HEK293 (cell line): ENCODE results near the gene CDK11A.

Experiments
- CTCF ChIA-PET: fragments of 350-600 bp; formaldehyde crosslinking; extraction: SDS; loops from one replicate; lab custom pipeline; 2021; ENCODE audit warnings: antibody characterized with exemption; lab: Yijun Ruan, JAX
- POLR2A ChIA-PET: fragments of 300-600 bp; formaldehyde crosslinking; extraction: SDS; loops from one replicate; lab custom pipeline; 2020; ENCODE audit warnings: antibody characterized with exemption, inconsistent platforms; lab: Yijun Ruan, JAX
- H3K27ac ChIP-seq: fragments of 200-500 bp; sonication (Bioruptor generic); 2 replicates; pipeline ENCODE4 v1.5.1; 2014; ENCODE audit warnings: low read depth, low read length, control low read depth, inconsistent platforms; ENCODE audit errors: extremely low read depth
- H3K36me3 ChIP-seq, 2 experiments: fragments of 200-500 bp in 1 of 2; sonication (Bioruptor generic) in 1 of 2; 1 replicate in 1 of 2; 2 replicates in 1 of 2; pipeline ENCODE4 v1.5.1; 2014 to 2017; ENCODE audit warnings: inconsistent platforms in 2 of 2, low read length in 2 of 2; ENCODE audit not compliant: control insufficient read depth in 2 of 2, insufficient read depth in 1 of 2
- H3K4me1 ChIP-seq: fragments of 200-500 bp; sonication (Bioruptor generic); 2 replicates; pipeline ENCODE4 v1.5.1; 2014; ENCODE audit warnings: mild to moderate bottlenecking, low read length, inconsistent platforms; ENCODE audit not compliant: control insufficient read depth, insufficient read depth
- H3K4me3 ChIP-seq: 2 replicates; pipeline ENCODE4 v1.5.1; 2011; ENCODE audit warnings: low read depth, mild to moderate bottlenecking, control low read depth, low read length, moderate library complexity
- H3K9me3 ChIP-seq: fragments of 200-500 bp; sonication (Bioruptor generic); 2 replicates; pipeline ENCODE4 v1.5.1; 2014; ENCODE audit warnings: low read depth, low read length, inconsistent platforms; ENCODE audit not compliant: control insufficient read depth, insufficient read depth
- EGR2 ChIP-seq: fragments of 450-650 bp; formaldehyde crosslinking; IDR thresholded peaks from 2 replicates; pipeline ENCODE4 v1.5.1; 2016; ENCODE audit warnings: low read depth, missing biosample characterization, missing genetic modification characterization
- GLIS1 ChIP-seq: fragments of 450-650 bp; formaldehyde crosslinking; IDR thresholded peaks from 2 replicates; pipeline ENCODE4 v1.5.1; 2016; ENCODE audit warnings: missing biosample characterization, missing genetic modification characterization
- PATZ1 ChIP-seq: fragments of 450-650 bp; formaldehyde crosslinking; IDR thresholded peaks from 2 replicates; pipeline ENCODE4 v1.5.1; 2016; ENCODE audit warnings: missing biosample characterization, missing genetic modification characterization
- SCRT1 ChIP-seq: fragments of 450-650 bp; formaldehyde crosslinking; IDR thresholded peaks from 2 replicates; pipeline ENCODE4 v1.5.1; 2016; ENCODE audit warnings: missing biosample characterization, missing genetic modification characterization, borderline replicate concordance
- TCF7L2 ChIP-seq: IDR thresholded peaks from 2 replicates; pipeline ENCODE4 v1.6.1; 2011; ENCODE audit warnings: low read depth, mild to moderate bottlenecking, inconsistent platforms, low read length, moderate library complexity, borderline replicate concordance
- ZBTB8A ChIP-seq: fragments of 450-650 bp; formaldehyde crosslinking; IDR thresholded peaks from 2 replicates; pipeline ENCODE4 v1.5.1; 2016; ENCODE audit warnings: missing biosample characterization, missing genetic modification characterization
- ZFHX2 ChIP-seq: fragments of 450-650 bp; formaldehyde crosslinking; conservative IDR thresholded peaks from 2 replicates; pipeline ENCODE4 v1.5.1; 2016; ENCODE audit warnings: missing biosample characterization, missing genetic modification characterization
- ZNF16 ChIP-seq: fragments of 450-650 bp; formaldehyde crosslinking; IDR thresholded peaks from 2 replicates; pipeline ENCODE4 v1.5.1; 2016; ENCODE audit warnings: low read depth, missing biosample characterization, missing genetic modification characterization
- ZNF26 ChIP-seq: fragments of 450-650 bp; formaldehyde crosslinking; IDR thresholded peaks from 2 replicates; pipeline ENCODE4 v1.5.1; 2016; ENCODE audit warnings: missing biosample characterization, missing genetic modification characterization
- ZNF394 ChIP-seq: fragments of 450-650 bp; formaldehyde crosslinking; IDR thresholded peaks from 2 replicates; pipeline ENCODE4 v1.5.1; 2016; ENCODE audit warnings: missing biosample characterization, missing genetic modification characterization, mild to moderate bottlenecking, moderate library complexity, borderline replicate concordance
- ZNF433 ChIP-seq: fragments of 450-650 bp; formaldehyde crosslinking; IDR thresholded peaks from 2 replicates; pipeline ENCODE4 v1.5.1; 2016; ENCODE audit warnings: missing biosample characterization, missing genetic modification characterization, low read depth
- ZNF473 ChIP-seq: fragments of 450-650 bp; formaldehyde crosslinking; IDR thresholded peaks from 2 replicates; pipeline ENCODE4 v1.5.1; 2017; ENCODE audit warnings: missing biosample characterization, missing genetic modification characterization
- ZNF510 ChIP-seq: fragments of 450-650 bp; formaldehyde crosslinking; IDR thresholded peaks from 2 replicates; pipeline ENCODE4 v1.5.1; 2018; ENCODE audit warnings: mild to moderate bottlenecking, missing genetic modification characterization, missing biosample characterization; ENCODE audit not compliant: insufficient replicate concordance
- ZNF600 ChIP-seq: fragments of 450-650 bp; formaldehyde crosslinking; IDR thresholded peaks from 2 replicates; pipeline ENCODE4 v1.5.1; 2016; ENCODE audit warnings: missing biosample characterization, missing genetic modification characterization
- ZNF785 ChIP-seq: fragments of 450-650 bp; formaldehyde crosslinking; IDR thresholded peaks from 2 replicates; pipeline ENCODE4 v1.5.1; 2016; ENCODE audit warnings: missing biosample characterization, missing genetic modification characterization
- ZNF792 ChIP-seq: fragments of 450-650 bp; formaldehyde crosslinking; IDR thresholded peaks from 2 replicates; pipeline ENCODE4 v1.5.1; 2016; ENCODE audit warnings: missing biosample characterization, missing genetic modification characterization

CDK11A gene

GRCh38 chr1:1671365-1672119 lies 52.6 kb downstream of the CDK11A start (continued):
- TF ChIP-seq ZNF26 (tag by site-specific recombination) (no peak), ZNF785 (tag by site-specific recombination) (no peak), ZBTB8A (tag by site-specific recombination) (no peak)

GRCh38 chr1:1670866-1671265 lies 53.3 kb downstream of the CDK11A start:
- H3K4me1 ChIP-seq, result no peaks in the 10 kb centered on the region
- ChIA-PET CTCF (interaction anchor here (0.6 kb wide), 1 partner anchor 88 kb away, joined by 3 read pairs; no protein-coding TSS in a partner anchor), POLR2A (no interaction called here)
- H3K4me3 ChIP-seq, result no peak overlapping the region
- peaks cover 6 to 56% of the 10 kb centered on the region in 2 experiments for H3K36me3 ChIP-seq
- TF ChIP-seq ZNF473 (tag by site-specific recombination) (no peak), ZNF433 (no peak), ZNF600 (tag by site-specific recombination) (0 out of 2 replicates have a peak, but pooled peaks have one; percentile 10), TCF7L2 (no peak)
- no peaks in the 10 kb centered on the region for H3K9me3 ChIP-seq
- H3K27ac ChIP-seq, result no peak overlapping the region

GRCh38 chr1:1669468-1670440 lies 54.4 kb downstream of the CDK11A start:
- TF ChIP-seq ZNF510 (tag by site-specific recombination), result no peak
- peak; percentile 79; the same call in 1 of the 2 replicates for TF ChIP-seq ZNF394 (tag by site-specific recombination)
- TF ChIP-seq ZNF792 (tag by site-specific recombination), result no peak
- Histone ChIP-seq H3K9me3 (no peaks in the 10 kb centered on the region), H3K36me3 (peaks cover 12 to 68% of the 10 kb centered on the region in 2 experiments), H3K27ac (no peak overlapping the region), H3K4me3 (no peak overlapping the region), H3K4me1 (no peaks in the 10 kb centered on the region)
- ChIA-PET POLR2A (no interaction called here), CTCF (no interaction called here)

- H3K27ac ChIP-seq, result no peak overlapping the region
- TF ChIP-seq GLIS1 (tag by site-specific recombination) (peak; percentile 92), PATZ1 (tag by site-specific recombination) (no peak), SCRT1 (tag by site-specific recombination) (no peak), ZNF16 (tag by site-specific recombination) (no peak), ZFHX2 (peak; percentile 81), EGR2 (peak; percentile 91), ZNF26 (tag by site-specific recombination) (no peak)
- no peaks in the 10 kb centered on the region for H3K9me3 ChIP-seq
- ChIA-PET CTCF (interaction anchor here (1.0 to 1.2 kb wide), 2 partner anchors 10 to 112 kb away, joined by 3 read pairs; no protein-coding TSS in a partner anchor), POLR2A (no interaction called here)
- no peak overlapping the region for H3K4me3 ChIP-seq
- peaks cover 12 to 53% of the 10 kb centered on the region in 2 experiments for H3K36me3 ChIP-seq
- H3K4me1 ChIP-seq, result no peaks in the 10 kb centered on the region
Observed at GRCh38 chr1:1666526-1666925, 57.6 kb downstream of the CDK11A start.
